ENCODE data around the gene KLHL42.

The KLHL42 gene

GRCh38 chr12:27785882-27786570 is 6.0 kb downstream of the KLHL42 start:
- H3K4me1 ChIP-seq (ENCODE audit: insufficient read depth, low read length): peaks cover 8% of the 10 kb centered on the region; the same call in 1 of the 2 replicates
- H3K27me3 ChIP-seq (ENCODE audit: insufficient read depth, low read length): no peaks in the 10 kb centered on the region
- H3K36me3 ChIP-seq (ENCODE audit: insufficient read depth, low read depth, low read length): peaks cover 35% of the 10 kb centered on the region
- H3K4me3 ChIP-seq (ENCODE audit: low read length): no peak overlapping the region
- no peak overlapping the region for H3K27ac ChIP-seq (ENCODE audit: low read length)
- H3K9ac ChIP-seq (ENCODE audit: low read depth, low read length): no peak overlapping the region
- H3K9me3 ChIP-seq (ENCODE audit: insufficient read depth, low read depth, low read length): no peaks in the 10 kb centered on the region

GRCh38 chr12:27787559-27787958 is 7.5 kb downstream of the KLHL42 start:
- Histone ChIP-seq H3K9me3 (ENCODE audit: insufficient read depth, low read depth, low read length) (no peaks in the 10 kb centered on the region), H3K27ac (ENCODE audit: low read length) (no peak overlapping the region), H3K4me1 (ENCODE audit: insufficient read depth, low read length) (peaks cover under 1% of the 10 kb centered on the region; the same call in 1 of the 2 replicates), H3K9ac (ENCODE audit: low read depth, low read length) (no peak overlapping the region), H3K36me3 (ENCODE audit: insufficient read depth, low read depth, low read length) (peaks cover 42% of the 10 kb centered on the region), H3K27me3 (ENCODE audit: insufficient read depth, low read length) (no peaks in the 10 kb centered on the region), H3K4me3 (ENCODE audit: low read length) (no peak overlapping the region)

- Histone ChIP-seq H3K27me3 (ENCODE audit: insufficient read depth, low read length) (no peaks in the 10 kb centered on the region), H3K27ac (ENCODE audit: low read length) (no peak overlapping the region)
These were observed 10.1 kb downstream of the KLHL42 start for GRCh38 chr12:27790179-27790578.

GRCh38 chr12:27794818-27795584 is 15.0 kb downstream of the KLHL42 start:
- Histone ChIP-seq H3K9me3 (ENCODE audit: insufficient read depth, low read depth, low read length) (no peaks in the 10 kb centered on the region), H3K27ac (ENCODE audit: low read length) (no peak overlapping the region), H3K27me3 (ENCODE audit: insufficient read depth, low read length) (no peaks in the 10 kb centered on the region), H3K4me3 (ENCODE audit: low read length) (no peak overlapping the region), H3K9ac (ENCODE audit: low read depth, low read length) (no peak overlapping the region), H3K4me1 (ENCODE audit: insufficient read depth, low read length) (no peaks in the 10 kb centered on the region), H3K36me3 (ENCODE audit: insufficient read depth, low read depth, low read length) (peaks cover 95% of the 10 kb centered on the region)

More at GRCh38 chr12:27790179-27790578, 10.1 kb downstream of the KLHL42 start:
- H3K9me3 ChIP-seq (ENCODE audit: insufficient read depth, low read depth, low read length): no peaks in the 10 kb centered on the region
- no peak overlapping the region for H3K9ac ChIP-seq (ENCODE audit: low read depth, low read length)
- no peak overlapping the region for H3K4me3 ChIP-seq (ENCODE audit: low read length)
- H3K4me1 ChIP-seq (ENCODE audit: insufficient read depth, low read length): no peaks in the 10 kb centered on the region
- H3K36me3 ChIP-seq (ENCODE audit: insufficient read depth, low read depth, low read length): peaks cover 66% of the 10 kb centered on the region

- H3K4me3 ChIP-seq (ENCODE audit: low read length): no peak overlapping the region
- H3K27ac ChIP-seq (ENCODE audit: low read length): no peak overlapping the region
- no peaks in the 10 kb centered on the region for H3K27me3 ChIP-seq (ENCODE audit: insufficient read depth, low read length)
- no peak overlapping the region for H3K9ac ChIP-seq (ENCODE audit: low read depth, low read length)
- no peaks in the 10 kb centered on the region for H3K9me3 ChIP-seq (ENCODE audit: insufficient read depth, low read depth, low read length)
- H3K36me3 ChIP-seq (ENCODE audit: insufficient read depth, low read depth, low read length): peaks cover 93% of the 10 kb centered on the region
- no peaks in the 10 kb centered on the region for H3K4me1 ChIP-seq (ENCODE audit: insufficient read depth, low read length)
These were observed 16.1 kb downstream of the KLHL42 start for GRCh38 chr12:27796128-27796527.

GRCh38 chr12:27797301-27798025 is 17.4 kb downstream of the KLHL42 start:
- H3K27ac ChIP-seq (ENCODE audit: low read length): no peak overlapping the region
- H3K9ac ChIP-seq (ENCODE audit: low read depth, low read length): no peak overlapping the region
- H3K9me3 ChIP-seq (ENCODE audit: insufficient read depth, low read depth, low read length): no peaks in the 10 kb centered on the region
- no peak overlapping the region for H3K4me3 ChIP-seq (ENCODE audit: low read length)
- H3K4me1 ChIP-seq (ENCODE audit: insufficient read depth, low read length): no peaks in the 10 kb centered on the region
- no peaks in the 10 kb centered on the region for H3K27me3 ChIP-seq (ENCODE audit: insufficient read depth, low read length)
- peaks cover 83% of the 10 kb centered on the region for H3K36me3 ChIP-seq (ENCODE audit: insufficient read depth, low read depth, low read length)

- no peak overlapping the region for H3K4me3 ChIP-seq (ENCODE audit: low read length)
- H3K36me3 ChIP-seq (ENCODE audit: insufficient read depth, low read depth, low read length): peaks cover 50% of the 10 kb centered on the region
- H3K27me3 ChIP-seq (ENCODE audit: insufficient read depth, low read length): no peaks in the 10 kb centered on the region
- H3K27ac ChIP-seq (ENCODE audit: low read length): no peak overlapping the region
- no peaks in the 10 kb centered on the region for H3K9me3 ChIP-seq (ENCODE audit: insufficient read depth, low read depth, low read length)
- H3K9ac ChIP-seq (ENCODE audit: low read depth, low read length): no peak overlapping the region
- no peaks in the 10 kb centered on the region for H3K4me1 ChIP-seq (ENCODE audit: insufficient read depth, low read length)
These were observed 20.8 kb downstream of the KLHL42 start for GRCh38 chr12:27800819-27801218.

- no peak overlapping the region for H3K9ac ChIP-seq (ENCODE audit: low read depth, low read length)
- peaks cover 42% of the 10 kb centered on the region for H3K36me3 ChIP-seq (ENCODE audit: insufficient read depth, low read depth, low read length)
- H3K27ac ChIP-seq (ENCODE audit: low read length): no peak overlapping the region
- H3K27me3 ChIP-seq (ENCODE audit: insufficient read depth, low read length): no peaks in the 10 kb centered on the region
- H3K9me3 ChIP-seq (ENCODE audit: insufficient read depth, low read depth, low read length): no peaks in the 10 kb centered on the region
- no peaks in the 10 kb centered on the region for H3K4me1 ChIP-seq (ENCODE audit: insufficient read depth, low read length)
- H3K4me3 ChIP-seq (ENCODE audit: low read length): no peak overlapping the region
These were observed 21.6 kb downstream of the KLHL42 start for GRCh38 chr12:27801630-27802029.

- no peak overlapping the region for H3K9ac ChIP-seq (ENCODE audit: low read depth, low read length)
- H3K27ac ChIP-seq (ENCODE audit: low read length): no peak overlapping the region
- H3K9me3 ChIP-seq (ENCODE audit: insufficient read depth, low read depth, low read length): no peaks in the 10 kb centered on the region
- no peaks in the 10 kb centered on the region for H3K27me3 ChIP-seq (ENCODE audit: insufficient read depth, low read length)
- no peaks in the 10 kb centered on the region for H3K4me1 ChIP-seq (ENCODE audit: insufficient read depth, low read length)
- peaks cover 33% of the 10 kb centered on the region for H3K36me3 ChIP-seq (ENCODE audit: insufficient read depth, low read depth, low read length)
- no peak overlapping the region for H3K4me3 ChIP-seq (ENCODE audit: low read length)
These were observed 22.5 kb downstream of the KLHL42 start for GRCh38 chr12:27802511-27802910.

- Histone ChIP-seq H3K9me3 (ENCODE audit: insufficient read depth, low read depth, low read length) (no peaks in the 10 kb centered on the region), H3K4me1 (ENCODE audit: insufficient read depth, low read length) (no peaks in the 10 kb centered on the region), H3K4me3 (ENCODE audit: low read length) (no peak overlapping the region), H3K9ac (ENCODE audit: low read depth, low read length) (no peak overlapping the region), H3K27me3 (ENCODE audit: insufficient read depth, low read length) (no peaks in the 10 kb centered on the region), H3K27ac (ENCODE audit: low read length) (no peak overlapping the region), H3K36me3 (ENCODE audit: insufficient read depth, low read depth, low read length) (peaks cover 29% of the 10 kb centered on the region)
These were observed 22.9 kb downstream of the KLHL42 start for GRCh38 chr12:27802936-27803335.

GRCh38 chr12:27805238-27805637 is 25.2 kb downstream of the KLHL42 start:
- H3K27ac ChIP-seq (ENCODE audit: low read length): no peak overlapping the region
- no peak overlapping the region for H3K9ac ChIP-seq (ENCODE audit: low read depth, low read length)
- H3K4me3 ChIP-seq (ENCODE audit: low read length): no peak overlapping the region
- peaks cover 8% of the 10 kb centered on the region; the same call in 1 of the 2 replicates for H3K36me3 ChIP-seq (ENCODE audit: insufficient read depth, low read depth, low read length)
- no peaks in the 10 kb centered on the region for H3K9me3 ChIP-seq (ENCODE audit: insufficient read depth, low read depth, low read length)
- no peaks in the 10 kb centered on the region for H3K4me1 ChIP-seq (ENCODE audit: insufficient read depth, low read length)
- H3K27me3 ChIP-seq (ENCODE audit: insufficient read depth, low read length): no peaks in the 10 kb centered on the region

Measured in iPS-20b (cell line).